Measurements from ENCODE around the gene HOMER3.

Gene HOMER3

GRCh38 chr19:18900700-18901481 is 40.1 kb downstream of the HOMER3 start:
- DNase-seq (ENCODE audit: low read depth): no peak

DNA sequence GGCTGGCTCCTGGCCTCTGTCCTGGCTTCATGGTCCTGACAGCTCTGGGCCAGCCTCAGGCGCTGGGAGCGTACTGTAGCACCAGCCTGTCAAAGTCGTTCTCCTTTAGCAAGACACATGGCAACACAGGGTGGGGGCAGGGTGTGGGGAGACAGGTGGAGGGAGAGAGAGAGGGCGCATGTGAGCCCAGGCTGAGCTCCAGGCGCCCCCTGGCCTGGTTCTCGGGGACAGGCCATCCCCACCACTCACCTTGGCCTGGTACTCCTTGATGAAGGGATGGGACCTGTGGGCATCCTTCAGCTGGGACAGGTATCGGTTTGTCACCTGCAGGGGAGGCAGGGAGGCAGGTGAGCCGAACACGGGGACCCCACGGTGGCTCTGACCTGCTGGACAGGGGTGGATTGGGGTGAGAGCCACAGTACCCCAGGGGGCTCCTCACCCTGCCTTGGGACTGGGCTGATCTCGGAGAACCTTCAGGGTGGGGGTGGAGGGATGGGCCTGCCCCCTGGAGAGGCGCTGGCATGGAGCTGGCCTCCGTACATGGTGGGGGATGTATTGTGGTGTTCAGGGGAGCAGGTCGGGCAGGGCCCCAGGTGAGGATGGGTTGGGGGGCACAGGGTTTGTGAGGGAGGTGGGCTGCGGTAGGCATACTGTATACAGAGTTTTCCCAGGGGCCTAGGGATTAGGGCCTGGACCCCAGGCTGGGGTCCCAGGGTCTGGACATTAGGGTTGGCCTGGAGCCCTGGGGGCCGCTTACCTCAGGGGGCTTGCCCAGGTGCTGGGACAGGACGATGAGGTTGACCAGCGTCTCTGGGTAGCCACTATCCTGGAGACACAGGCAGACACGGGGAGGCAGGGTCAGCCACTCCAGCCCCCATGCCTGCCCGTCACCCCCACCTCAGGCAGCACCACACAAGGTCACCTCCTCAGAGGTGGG is 41.1 kb downstream of the HOMER3 start:
- DNase-seq (ENCODE audit: low read depth): no peak

GRCh38 chr19:18898607-18899408 is 42.2 kb downstream of the HOMER3 start:
- DNase-seq (ENCODE audit: low read depth): no peak

DNA sequence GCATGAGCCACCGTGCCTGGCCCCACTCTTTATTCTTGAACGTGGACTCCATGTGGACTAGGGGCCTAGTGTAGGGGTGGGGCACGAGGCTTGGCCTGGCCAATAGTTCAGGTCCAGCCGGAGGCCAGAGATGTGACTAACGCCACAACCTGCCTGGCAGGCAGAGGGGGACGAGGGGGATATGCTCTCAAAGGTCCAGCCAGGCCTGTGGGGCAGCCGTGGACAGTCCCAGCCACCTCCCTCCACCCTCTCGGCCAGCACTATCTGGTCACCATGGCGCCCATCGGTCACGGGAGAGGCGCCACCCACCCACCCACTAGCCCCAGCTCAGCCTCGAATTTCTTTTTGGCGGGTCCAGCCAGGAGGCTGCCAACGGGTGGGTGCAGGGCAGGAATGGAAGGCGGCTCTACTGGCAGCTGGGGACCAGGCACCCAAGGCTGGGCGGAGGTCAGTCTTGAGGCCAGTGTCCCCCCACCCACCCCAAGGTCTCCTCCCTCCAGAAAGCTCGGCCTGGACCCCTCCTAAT is 42.9 kb downstream of the HOMER3 start:
- no peak for DNase-seq (ENCODE audit: low read depth)

DNA sequence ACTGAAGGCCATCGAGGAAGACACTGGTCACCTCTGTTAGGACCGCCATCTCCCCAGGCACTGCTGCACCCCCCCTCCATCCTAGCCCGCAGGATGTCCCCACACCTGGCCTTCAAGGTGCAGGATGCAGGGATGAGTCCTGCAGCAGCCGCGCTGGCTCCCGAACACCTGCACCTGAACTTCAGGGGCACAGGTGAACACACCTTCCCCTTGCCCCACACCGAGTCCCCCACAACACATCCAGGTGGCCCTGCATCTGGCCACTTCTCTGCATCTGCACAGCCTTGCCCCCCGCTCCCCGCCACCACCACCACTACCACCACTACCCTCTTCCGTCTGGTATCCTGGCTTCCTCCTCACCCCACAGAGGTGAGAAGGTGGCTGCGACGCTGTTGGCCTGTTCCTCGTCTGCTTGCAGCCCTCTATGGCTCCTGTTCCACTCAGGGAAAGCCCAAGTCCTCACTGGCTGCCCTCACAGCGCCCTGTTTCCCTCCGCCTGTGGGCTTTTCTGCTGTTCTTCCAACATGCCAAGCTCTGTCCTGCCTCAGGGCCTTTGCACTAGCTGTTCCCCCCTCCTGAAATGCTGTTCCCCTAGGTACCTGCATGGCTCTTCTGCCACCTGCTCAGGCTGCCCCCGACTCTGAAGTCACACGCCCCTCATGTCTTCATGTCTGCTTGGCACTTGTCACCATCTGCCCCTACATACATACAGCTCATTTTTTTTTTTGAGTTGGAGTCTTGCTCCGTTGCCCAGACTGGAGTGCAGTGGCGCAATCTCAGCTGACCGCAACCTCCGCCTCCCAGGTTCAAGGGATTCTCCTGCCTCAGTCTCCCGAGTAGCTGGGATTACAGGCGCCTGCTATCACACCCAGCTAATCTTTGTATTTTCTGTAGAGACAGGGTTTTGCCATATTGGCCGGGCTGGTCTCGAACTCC is 43.7 kb downstream of the HOMER3 start:
- DNase-seq (ENCODE audit: low read depth): no peak

DNA sequence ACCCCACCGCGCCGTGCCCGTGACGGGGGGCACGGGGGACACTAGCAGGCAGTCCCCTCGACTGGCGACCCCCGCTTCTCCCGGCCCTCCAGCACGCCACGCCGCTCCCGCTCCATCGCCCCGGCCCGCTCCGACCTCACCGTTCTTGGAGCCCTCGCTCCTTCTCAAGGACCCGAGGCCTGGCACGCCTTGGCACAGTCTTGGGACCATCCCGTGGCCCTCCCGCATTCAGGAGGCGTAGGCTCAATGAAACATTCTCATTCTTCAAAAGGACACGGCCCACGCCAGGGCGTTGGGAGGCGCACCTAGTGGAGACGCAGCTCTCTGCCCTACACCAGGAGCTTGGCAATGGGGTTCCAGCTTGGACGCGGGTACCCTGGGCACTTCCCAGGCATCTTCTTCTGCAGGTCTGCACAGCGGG is 44.6 kb downstream of the HOMER3 start:
- no peak for DNase-seq (ENCODE audit: low read depth)

DNA sequence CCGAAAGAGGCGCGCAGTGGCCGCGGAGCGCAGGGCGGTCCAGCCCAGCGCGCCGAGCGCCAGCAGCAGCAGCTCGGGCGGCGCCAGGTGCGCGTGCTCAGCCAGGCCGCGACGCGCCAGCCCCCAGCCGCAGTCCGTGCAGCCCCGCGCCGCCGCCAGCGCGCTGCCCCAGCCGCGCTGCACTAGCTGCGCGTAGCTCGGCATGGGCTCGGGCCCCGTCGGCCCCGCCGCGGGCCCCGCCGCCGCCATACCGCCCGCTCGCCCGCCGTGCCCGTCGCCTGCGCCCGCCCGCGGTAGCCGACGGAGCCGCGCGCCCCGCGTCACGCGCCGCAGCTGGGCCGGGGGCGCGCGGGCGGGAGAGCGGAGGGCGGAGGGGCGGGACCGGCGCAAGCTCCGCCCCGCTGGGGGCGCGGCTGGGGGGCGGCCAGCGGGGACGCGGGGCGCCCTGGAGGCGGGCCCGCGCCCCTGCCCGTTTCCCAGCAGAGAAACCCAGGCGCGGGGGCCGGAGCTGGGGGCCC is 45.1 kb downstream of the HOMER3 start, which contains the start of gene CERS1:
Gene CERS1 (minus strand): TSS at position 335 of the 518 bp plus-strand sequence. CDS start 86 bp downstream, at position 249.
- no peak for DNase-seq (ENCODE audit: low read depth)

DNA sequence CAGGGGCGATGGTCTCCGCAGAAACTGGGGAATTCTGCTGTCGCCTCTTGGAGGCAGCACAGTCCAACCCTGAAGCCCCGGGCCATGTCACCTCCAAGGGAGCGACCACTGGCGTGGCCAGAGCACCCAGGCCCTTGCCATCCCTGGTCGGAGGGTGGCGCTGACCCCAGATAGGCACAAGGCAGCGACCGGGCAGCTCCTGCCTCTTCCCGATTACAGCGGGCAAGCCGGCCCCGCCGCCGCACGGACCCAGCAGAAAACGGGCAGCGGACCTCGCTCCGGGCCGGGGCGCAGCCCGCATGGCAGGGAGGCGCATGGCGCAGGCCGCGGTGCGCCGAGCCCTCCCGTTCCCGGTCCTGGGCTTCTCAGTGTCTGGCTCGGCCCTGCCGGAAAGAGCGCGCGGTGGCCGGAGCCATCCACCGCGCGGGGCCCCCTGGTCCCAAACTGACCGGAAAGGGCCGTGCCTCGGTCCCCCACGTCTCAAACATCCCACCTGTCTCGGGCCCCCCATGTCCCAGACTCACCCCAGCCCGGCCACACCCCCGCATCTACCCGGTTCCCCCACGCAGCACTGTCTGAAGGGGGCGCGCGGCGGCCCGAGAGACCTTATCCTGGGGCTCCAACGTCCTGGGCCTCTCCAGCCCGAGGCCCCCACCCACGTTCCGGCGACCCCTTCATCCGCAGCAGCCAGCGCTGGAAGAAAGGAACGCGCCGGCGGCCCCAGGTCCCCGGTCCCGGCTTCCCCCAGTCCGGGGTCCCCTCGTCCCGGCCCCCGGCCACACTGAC is 45.8 kb downstream of the HOMER3 start:
- DNase-seq (ENCODE audit: low read depth): peak; percentile 60

DNA sequence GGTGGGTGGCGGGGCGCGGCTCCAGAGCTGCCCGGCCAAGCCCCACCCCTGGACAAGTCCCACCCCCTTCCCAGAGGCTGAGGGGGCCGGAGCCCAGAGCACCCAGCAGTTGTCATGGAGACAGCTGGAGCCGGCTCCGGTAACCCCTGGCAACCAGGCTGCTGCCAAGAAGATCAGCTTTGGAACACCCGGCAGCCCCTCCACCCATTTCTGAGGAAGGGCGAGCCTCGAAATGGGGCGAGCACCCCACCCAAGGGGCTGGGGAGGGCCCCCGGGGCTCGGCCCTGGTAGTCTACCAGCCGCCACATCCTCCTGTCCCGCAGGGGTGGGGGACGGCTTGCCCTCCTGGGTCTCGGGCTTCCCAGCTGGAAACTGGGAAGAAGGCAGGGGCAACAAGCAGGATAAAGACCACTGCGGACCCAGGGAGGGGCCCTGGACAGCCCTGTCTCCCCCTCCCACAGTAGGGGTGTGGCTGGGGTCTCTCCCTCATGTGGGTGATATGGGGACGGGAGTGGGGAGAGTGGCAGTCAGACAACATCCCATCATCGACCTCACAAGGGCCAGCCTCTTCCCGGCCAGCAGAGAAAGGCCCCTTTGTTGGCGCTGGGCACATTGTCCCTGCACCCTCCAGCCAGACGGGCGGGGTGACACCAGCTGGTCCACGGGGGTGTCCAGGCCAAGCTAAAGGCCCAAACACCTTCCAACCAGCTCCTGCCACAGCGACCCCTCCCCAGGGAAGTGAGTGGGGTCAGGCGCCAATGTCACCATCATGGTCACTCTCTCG is 46.6 kb downstream of the HOMER3 start:
- DNase-seq (ENCODE audit: low read depth): peak; percentile 41

DNA sequence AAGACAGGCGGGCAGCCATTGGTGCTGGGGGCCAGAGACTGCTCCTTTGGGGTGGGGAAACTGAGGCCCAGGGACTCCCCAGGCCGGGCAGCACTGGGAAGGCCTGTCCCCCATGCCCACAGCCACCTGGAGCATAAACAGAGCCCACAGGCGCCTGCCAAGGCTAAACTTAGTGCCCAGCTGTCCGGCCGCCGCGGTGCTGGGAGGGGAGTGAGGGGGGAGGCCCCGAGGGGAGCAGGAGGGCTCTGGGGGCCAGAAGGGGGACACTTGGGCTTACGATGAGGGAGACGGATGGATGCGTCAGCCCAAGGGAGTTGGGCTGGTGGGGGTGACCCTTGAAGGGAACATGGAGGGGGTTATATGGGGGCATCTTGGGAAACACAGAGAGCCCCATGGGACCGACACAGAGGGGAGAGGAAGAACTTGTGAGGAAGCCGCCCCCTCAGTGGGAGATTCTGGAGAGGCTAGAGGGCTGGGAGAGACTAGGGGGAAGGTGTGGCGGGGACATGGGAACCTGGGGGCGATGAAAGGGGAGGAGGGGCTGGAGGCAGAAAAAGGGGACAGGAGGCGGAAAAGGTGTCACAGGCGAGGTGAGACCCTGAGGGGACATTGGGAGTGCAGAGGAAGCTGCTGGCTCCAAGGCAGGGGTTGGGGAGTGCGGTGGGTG is 47.3 kb downstream of the HOMER3 start:
- no peak for DNase-seq (ENCODE audit: low read depth)

- no peak for DNase-seq (ENCODE audit: low read depth)
Observed at GRCh38 chr19:18889949-18890745, 50.9 kb downstream of the HOMER3 start.

DNA sequence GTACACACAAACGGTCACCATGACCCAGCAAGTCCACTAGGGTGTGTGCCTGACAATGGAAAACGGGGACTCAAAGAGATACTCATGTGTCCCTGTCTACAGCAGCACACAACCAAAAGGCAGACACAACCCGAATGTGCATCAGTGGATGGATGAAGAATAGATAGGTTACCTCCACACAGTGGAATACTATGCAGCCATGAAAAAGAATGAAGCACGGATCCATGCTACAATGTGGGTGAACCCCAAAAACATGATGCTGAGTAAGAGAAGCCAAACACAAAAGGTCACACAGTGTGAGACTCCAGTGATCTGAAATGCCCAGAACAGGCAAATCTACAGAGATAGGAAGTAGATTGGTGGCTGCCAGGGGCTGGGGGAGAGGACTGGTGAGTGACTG is 54.0 kb downstream of the HOMER3 start:
- DNase-seq (ENCODE audit: low read depth): no peak

GRCh38 chr19:18883526-18884304 is 57.3 kb downstream of the HOMER3 start:
- no peak for DNase-seq (ENCODE audit: low read depth)

- DNase-seq (ENCODE audit: low read depth): no peak
Observed at GRCh38 chr19:18881491-18881890, 59.5 kb downstream of the HOMER3 start.

DNA sequence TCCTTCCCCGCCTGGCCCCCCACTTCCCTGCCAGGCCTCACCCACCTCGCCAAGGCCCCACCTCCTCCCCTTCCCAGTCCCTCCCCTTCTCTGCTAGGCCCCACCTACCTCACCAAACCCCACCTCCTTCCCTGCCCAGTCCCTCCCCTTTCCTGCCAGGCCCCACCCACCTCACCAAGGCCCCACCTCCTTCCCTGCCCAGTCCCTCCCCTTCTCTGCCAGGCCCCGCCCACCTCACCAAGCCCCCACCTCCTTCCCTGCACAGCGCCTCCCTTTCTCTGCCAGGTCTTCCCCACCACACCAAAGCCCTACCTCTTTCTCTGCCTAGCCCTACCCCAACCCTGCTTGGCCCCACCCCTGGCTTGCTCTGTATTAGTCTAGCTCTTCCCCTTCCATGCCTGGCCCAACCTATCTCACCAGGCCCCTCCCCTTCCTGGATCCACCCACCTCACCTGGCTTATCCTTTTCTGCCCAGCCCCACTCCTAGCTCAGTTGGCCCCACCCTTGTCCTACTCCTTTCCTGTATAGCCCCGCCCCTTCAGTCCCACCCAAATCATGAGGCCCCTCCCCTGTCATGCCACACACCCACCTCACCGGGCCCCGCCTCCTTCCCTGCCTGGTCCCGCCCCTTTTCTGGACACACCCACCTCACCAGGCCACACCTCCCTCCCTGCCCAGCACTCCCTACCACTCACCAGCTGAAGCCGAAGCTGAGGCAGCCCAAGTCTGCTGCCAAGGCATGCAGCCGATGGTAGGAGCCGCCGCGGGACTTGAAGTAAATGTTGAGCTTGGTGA is 61.2 kb downstream of the HOMER3 start:
- peak; percentile 27 for DNase-seq (ENCODE audit: low read depth)

All from EH (cell line).